Esophagus squamous epithelium (tissue), 4 donors: Measurements from ENCODE around the gene PRLR.

Experiments
- CTCF ChIP-seq, 6 experiments: fragments of 450-650 bp in 4 of 6; fragments of 200-600 bp in 2 of 6; sonication (generic) in 2 of 6; IDR thresholded peaks; one replicate each; pipeline ENCODE4 v1.5.1; 2016 to 2019; ENCODE audit warnings: antibody characterized with exemption in 6 of 6, mild to moderate bottlenecking in 4 of 6, moderate library complexity in 4 of 6
- POLR2A ChIP-seq, 4 donors: fragments of 450-650 bp; IDR thresholded peaks; one replicate each; pipeline ENCODE4 v1.6.1; 2017; ENCODE audit warnings: antibody characterized with exemption in 4 of 4, mild to moderate bottlenecking in 4 of 4, moderate library complexity in 3 of 4

DNA sequence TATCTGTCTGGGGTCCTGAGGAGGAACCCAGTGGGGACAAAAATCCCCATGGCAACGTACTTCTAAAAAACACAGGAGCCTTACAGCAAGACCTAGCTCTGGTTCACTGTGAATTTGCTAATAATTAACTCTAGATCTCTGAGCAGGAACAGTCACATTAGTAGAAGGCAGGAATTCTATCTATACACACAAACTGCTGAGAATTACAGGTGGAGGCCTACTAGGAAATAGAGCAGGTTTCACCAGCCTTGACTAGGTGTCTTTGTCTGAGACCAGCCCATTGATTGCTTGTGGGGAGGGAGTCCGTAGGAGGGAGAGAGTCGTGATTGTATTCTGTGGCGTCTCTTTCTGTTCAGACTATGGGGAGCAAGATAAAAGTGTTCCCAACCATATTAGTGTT lies 44.8 kb downstream of the PRLR start:
- no peak for TF ChIP-seq POLR2A (IDR thresholded peaks at IDR 0.05)
- TF ChIP-seq CTCF (IDR thresholded peaks at IDR 0.05) = no peak
